GM19023 (cell line): ENCODE results near the gene PTGFRN.

Source experiments
- ATAC-seq: cut with Tn5 transposase; IDR thresholded peaks from one replicate; pipeline ENCODE4 v1.9.1; 2021; ENCODE audit warnings: mild to moderate bottlenecking, moderate library complexity; ENCODE audit not compliant: unreplicated experiment

The PTGFRN gene

GRCh38 chr1:116887212-116887611 is 22.5 kb upstream of the PTGFRN start:
- no peak for ATAC-seq

DNA sequence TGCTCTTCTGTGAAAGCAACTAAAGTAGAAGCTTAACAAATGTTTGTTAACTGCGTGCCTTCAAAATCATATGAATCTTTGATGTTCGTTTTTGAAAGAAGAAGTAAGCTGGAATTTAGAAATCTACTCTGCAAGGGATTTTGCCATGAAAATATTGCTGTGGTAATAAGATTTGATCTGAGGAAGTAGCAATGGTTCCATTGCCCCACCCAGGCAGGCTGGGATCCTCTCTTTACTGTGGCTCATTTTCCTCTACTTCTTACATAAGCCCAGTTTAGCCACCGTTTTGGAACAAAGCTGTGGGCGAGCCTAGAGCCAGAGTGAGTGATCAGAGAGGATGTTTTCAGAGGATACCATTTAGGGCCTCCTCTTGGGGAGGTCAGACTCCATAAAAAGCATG is 20.3 kb upstream of the PTGFRN start:
- no peak for ATAC-seq

DNA sequence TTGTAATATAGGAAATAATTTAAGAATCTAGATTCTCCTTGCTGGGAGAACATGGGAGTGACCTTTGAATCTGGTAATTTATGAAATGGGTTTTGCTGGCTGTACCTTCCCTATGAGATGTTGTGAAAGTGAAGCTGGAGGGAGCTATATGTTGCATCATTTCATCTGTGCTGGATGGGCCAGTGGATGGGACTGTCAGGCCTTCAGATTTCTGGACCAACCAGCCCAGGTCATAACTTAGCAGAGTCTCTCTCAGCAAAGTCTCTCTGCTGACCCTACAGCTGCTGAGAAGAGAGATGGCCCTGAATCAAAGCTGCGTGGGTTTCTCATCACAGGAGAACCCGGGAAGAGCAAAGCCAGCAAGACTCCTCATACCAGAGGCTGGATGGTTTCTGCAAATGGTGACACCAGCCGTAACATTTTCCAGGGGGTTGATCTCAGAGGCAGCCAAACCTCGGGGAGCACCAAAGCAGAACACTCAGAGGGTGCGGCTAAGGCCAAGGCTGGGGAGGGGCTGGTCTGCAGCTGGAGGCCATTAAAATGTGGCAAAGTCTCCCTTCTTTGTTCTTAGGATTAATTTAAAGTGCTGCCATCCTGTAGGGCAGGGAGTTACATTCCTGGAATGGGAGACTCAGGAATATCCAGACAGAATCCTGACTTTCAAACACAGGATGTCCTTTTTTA is 18.2 kb upstream of the PTGFRN start:
- no peak for ATAC-seq

DNA sequence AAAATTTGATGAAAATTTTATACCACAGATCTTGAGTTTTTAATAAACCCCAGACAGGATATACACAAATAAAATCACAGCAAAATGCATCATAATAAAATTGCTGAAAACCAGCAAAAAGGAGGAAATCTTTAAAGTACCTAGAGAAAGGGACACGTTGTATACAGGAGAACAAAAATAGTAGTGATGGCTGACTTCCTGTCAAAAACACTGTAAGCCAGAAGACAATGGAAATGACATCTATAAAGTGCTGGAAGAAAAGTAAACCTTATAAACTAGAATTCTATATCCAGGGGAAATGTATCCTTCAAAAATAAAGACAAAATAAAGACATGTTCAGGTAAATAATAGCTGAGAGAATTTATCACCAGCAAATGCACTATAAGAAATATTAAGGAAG is 14.6 kb upstream of the PTGFRN start:
- no peak for ATAC-seq

GRCh38 chr1:116899529-116899928 is 10.2 kb upstream of the PTGFRN start:
- ATAC-seq: no peak

- ATAC-seq: no peak
These were observed 9.0 kb upstream of the PTGFRN start for GRCh38 chr1:116900471-116901365.

- ATAC-seq: no peak
These were observed 7.7 kb upstream of the PTGFRN start for GRCh38 chr1:116902027-116902426.

DNA sequence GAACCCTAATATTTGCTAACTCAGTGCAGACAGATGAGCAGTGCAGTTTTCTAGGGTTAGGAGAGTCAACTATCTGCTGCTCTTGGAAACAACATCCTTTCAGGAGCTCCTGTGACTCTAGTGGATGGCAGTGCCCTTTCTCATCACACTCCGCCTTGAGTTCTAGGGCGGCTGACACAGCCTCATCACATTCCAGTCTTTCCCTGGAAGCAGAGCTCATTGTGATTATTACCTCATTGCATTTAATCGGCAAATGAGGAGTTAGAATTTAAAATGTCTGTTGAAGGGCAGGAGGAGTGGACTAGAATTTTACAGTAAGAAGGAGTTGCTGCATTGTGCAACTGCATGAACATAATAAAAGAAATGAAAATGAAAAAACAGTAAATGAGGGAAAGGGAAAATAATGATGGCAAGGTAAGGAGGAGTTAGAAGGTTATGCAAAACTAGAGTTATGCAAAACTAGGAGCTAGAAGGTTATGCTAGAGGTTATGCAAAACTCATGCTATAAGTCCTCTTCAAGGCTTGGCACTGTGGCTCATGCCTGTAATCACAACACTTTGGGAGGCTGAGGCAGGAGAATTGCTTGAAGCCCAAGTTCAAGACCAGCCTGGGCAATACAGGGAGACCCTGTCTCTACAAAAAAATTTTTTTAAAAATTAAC is 6.9 kb upstream of the PTGFRN start:
- ATAC-seq: no peak

DNA sequence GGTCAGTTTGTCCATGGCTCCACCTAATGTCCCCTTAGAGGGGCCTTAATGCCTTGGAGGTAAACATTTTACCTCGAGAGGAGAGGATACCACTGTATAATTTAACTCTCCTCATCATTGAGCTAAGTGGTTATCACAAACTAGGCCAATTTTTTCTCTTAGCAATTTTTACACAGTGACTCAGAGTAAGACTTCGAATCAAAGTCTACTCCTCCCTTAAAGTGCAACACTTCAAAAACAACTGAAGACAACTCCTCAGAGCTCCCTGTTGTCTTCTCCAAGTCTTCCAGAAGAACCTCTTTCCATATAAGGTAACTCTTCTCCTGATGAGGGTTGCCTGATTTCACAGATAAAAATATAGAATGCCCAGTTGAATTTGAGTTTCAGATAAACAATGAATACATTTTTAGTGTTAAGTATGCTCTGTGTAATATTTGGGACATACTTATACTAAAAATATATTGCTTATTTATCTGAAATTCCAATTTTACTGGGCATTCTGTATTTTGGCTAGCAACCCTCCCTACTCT is 4.9 kb upstream of the PTGFRN start:
- no peak for ATAC-seq

- no peak for ATAC-seq
These were observed 2.9 kb upstream of the PTGFRN start for GRCh38 chr1:116906812-116907211.

DNA sequence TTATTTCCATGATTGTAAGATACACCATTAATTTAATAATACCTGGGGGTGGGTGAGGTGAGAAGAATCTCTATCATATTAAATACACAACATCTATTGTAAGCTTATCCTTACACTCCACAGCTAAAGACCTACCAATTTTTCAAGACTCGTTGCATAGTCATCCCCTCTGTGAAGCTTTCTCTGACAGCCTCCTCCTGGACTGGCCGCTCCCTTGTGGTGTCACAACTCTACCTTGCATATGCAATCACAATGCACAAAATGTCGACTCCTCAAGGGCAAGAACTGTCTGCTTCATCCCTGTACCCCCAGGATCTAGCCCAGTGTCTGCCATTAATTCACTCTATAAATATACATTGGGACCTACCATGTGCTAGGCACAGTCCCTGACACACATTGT is 2.4 kb upstream of the PTGFRN start:
- ATAC-seq: no peak

- no peak for ATAC-seq
These were observed 1.4 kb upstream of the PTGFRN start for GRCh38 chr1:116908266-116908665.

- no peak for ATAC-seq
These were observed 750 bp upstream of the PTGFRN start for GRCh38 chr1:116908820-116909511.

DNA sequence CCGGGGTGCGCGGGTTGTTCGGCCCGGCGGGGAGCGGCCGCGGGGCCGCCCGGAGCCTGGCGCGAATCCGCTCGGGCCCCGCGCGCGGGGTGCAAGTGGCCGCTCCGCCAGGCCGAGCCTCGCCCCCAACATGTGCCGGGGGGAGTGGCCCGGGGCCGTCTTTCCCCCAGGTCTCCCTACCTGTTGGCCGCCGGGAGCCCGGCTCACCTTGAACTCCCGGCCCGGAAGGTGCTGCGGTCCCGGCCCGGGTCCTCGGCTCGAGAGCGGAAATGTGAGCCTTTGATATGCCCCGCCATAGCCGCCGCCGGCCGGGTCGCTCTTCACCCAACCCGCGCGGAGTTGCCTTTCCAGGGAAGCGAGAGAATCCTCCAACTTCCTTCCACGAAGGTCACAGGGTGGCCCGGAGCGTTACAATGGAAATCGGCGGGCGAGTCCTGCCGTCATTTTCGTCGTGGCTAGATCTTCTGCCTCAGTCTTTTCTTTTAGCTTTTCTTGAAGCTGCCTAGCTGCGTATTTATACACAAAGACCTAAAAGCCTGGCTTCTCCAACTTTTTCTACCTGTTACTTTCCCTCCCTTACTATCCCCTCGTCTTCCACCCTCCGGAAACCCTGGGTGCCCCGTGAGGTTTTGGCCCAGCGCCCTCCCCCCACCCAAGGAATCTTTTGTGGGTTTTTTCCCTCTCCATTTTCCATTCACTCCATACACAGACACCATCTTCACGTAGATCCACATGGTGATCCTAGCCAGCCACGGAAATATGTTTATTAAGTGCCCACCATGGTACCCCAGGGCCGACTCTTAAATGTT is 867 bp downstream of the PTGFRN start:
- no peak for ATAC-seq

DNA sequence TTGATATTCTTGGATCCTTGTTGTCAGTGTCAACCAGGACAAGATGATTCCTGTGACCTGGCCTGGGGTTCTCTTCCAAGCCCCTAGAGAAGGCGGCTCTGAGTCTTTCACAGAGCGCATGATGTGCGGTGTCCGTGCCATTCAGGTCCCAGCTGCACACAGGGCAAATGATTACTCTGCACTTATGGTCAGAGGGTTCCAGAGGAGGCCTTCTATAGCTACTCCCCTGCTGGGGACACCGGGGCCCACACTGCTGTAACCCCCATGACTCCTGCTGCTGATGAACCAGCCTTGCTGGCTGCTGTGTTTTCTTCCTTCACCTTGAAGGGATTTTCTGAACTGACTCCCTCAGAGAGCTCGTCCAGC is 1.5 kb downstream of the PTGFRN start:
- ATAC-seq: no peak

DNA sequence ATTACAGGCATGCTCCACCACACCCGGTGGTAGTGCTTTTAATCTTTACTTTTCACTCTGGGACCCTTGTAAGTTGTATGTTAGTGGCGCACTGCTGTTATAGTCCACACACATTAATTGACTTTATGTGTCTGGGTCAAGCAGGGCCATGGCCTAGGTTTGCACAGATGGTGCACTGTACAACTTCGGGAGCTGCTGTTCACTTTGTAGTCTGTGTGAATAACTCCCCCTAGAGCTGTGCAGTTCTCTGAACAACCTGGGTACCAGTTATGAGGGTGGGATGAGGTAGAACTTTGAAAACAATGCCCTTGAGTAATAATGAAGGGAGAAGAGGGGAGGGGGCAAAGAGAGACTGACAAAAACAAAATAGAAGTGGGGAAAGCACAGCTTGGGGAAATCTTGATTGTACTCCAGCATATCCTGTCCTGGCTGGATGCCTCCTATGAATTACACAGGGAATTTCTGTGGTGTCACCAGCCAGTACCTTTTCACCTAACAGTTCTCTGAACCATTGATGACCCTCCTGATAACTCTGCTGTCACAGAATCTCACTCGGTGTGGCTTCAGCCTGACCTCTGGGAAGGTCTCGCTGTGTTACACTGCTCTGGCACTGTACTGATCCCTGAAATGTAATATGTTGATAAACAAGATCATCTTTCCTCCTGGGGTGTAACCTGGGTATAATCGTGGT is 2.2 kb downstream of the PTGFRN start:
- ATAC-seq: no peak

GRCh38 chr1:116912846-116913245 is 3.1 kb downstream of the PTGFRN start:
- ATAC-seq: no peak

GRCh38 chr1:116913941-116914340 is 4.2 kb downstream of the PTGFRN start:
- no peak for ATAC-seq

DNA sequence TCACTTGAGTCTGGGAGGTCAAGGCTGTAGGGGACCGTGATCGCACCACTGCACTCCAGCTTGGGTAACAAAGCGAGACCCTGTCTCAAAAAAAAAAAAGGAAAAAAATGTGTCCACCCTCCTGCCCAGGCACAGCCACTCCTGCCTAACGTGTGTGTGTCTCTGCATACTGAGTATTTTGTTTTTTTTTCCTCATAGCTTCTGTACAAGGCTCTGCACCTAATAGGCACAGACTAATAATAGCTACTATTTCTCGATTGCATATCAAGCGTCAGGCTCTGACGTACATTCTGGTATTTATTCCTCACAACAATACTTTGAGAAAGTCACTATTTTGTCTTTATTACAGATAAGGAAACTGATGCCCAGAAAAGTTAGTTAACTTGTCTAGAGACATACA is 5.0 kb downstream of the PTGFRN start:
- ATAC-seq: no peak
